Choroid plexus epithelial cell (primary cell): Measurements from ENCODE around the gene ZBTB7C.

ENCODE experiments used
- DNase-seq: peaks from one replicate; pipeline ENCODE4 v3.0.0-alpha.2; 2010; ENCODE audit warnings: low read depth
- H3K4me3 ChIP-seq: 2 replicates; pipeline ENCODE4 v1.5.1; 2011; ENCODE audit warnings: low read depth, mild to moderate bottlenecking, control low read depth, low read length, moderate library complexity
- TF ChIP-seq, protein P1 (sequence below): conservative IDR thresholded peaks from 2 replicates; pipeline ENCODE4 v1.5.1; 2011; ENCODE audit warnings: low read depth, mild to moderate bottlenecking, control low read depth, inconsistent platforms, low read length, moderate library complexity

Gene ZBTB7C

DNA sequence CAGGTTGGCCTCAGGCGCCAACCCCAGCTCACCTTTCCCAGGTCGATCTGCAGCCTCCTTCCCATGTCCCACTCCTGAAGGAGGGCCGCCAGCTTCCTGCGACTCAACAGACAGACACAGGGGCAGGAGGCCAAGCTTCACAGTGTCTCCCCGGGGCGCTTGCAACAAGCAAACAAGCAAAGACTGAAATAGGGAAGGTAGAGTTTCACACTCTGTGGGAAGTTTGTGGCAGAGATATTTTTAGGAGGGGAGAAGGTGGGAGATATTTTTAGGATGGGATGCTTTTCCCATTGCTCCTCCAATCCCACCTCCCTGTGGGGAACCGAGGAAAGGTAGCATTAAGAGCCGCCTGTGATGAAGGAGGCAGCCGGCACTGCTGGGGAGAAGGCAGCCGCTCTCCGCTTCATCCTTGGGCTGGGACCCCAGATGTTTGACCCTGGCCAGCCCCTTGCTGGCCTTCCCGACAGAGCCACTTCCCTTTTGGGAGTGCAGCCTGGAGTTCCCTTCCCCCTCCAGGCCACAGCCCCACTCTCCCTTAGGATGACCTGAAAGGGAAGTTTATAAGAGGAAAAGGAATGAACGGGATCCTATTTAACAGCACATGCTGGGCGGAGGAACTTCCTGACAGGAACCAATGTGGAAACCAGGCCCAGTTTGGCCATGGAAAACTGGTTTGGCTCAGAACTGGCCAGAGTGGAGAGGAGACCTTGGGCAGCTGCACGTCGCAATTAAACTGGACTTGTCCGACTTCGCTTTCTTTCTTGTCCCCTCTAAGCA lies 336.6 kb downstream of the ZBTB7C start:
- peak; percentile 9 for DNase-seq
- H3K4me3 ChIP-seq: no peak overlapping the region
- TF ChIP-seq, protein P1, sequence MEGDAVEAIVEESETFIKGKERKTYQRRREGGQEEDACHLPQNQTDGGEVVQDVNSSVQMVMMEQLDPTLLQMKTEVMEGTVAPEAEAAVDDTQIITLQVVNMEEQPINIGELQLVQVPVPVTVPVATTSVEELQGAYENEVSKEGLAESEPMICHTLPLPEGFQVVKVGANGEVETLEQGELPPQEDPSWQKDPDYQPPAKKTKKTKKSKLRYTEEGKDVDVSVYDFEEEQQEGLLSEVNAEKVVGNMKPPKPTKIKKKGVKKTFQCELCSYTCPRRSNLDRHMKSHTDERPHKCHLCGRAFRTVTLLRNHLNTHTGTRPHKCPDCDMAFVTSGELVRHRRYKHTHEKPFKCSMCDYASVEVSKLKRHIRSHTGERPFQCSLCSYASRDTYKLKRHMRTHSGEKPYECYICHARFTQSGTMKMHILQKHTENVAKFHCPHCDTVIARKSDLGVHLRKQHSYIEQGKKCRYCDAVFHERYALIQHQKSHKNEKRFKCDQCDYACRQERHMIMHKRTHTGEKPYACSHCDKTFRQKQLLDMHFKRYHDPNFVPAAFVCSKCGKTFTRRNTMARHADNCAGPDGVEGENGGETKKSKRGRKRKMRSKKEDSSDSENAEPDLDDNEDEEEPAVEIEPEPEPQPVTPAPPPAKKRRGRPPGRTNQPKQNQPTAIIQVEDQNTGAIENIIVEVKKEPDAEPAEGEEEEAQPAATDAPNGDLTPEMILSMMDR: no peak

DNA sequence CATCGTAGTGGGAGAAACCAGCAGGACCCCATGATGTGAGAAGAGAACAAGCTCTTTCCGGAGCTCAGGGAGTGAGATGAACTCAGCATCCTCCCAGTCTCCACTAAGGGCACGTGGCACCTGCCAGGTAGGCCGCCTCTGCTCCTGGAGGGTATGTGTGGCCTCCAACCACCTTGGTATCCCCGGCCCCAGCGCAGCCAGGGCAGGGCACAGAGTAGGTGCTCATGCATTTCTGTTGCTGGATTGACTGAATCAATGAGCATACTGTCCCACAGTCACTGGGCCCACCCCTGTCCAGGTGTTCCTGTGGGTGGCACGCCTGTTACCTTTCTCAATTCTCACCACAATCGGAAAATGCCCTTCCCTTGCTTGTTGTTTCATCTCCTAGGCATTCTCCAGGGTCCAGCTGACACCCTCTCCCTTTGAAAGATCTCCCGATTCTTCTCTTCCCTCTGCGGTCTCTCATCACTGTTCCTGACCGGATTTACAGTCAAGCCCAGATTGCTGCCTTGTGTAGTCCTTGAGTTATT lies 340.2 kb downstream of the ZBTB7C start:
- DNase-seq: no peak
- TF ChIP-seq, protein P1: no peak
- H3K4me3 ChIP-seq: no peak overlapping the region

DNA sequence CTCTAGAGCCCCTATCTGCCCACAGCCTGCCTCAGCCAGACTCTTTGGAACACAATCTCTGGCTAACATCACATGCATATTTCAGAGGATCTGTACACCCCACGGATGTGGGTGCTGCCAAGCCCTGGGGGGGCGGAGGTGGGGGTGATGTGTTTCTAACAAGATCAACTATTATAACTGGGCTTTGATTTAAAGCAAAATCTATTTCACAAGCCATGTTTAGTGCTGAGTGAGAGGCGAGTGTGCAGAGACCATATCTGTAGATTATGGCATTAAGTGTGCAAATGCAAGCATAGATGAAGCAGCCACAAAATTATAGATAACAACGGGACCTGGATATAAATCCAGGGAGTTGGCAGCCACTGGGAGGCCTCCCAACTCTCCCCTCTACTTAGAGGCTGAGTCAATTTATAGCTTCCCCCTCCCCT lies 342.9 kb downstream of the ZBTB7C start:
- no peak for DNase-seq
- TF ChIP-seq, protein P1: no peak
- no peak overlapping the region for H3K4me3 ChIP-seq

DNA sequence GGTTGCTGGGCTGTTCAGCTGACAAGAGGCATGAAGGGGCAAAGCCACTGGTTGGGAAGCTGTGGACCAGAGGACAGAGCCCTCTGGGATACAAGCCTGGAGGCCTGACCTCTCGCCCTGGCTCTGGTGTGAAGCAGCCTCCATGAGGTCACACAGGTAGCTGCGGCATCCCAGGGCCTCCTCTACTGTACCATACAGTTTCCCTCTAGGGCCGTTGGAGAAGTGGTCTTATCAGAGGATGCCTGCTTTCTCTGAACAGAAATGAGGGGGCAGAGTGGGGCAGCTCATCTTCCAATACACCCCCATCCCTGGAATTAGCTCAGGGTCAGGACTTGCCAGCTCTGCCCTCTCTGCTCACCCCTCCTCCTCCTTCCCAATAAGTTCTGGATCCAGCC lies 343.6 kb downstream of the ZBTB7C start:
- no peak overlapping the region for H3K4me3 ChIP-seq
- DNase-seq: no peak
- TF ChIP-seq, protein P1: no peak

DNA sequence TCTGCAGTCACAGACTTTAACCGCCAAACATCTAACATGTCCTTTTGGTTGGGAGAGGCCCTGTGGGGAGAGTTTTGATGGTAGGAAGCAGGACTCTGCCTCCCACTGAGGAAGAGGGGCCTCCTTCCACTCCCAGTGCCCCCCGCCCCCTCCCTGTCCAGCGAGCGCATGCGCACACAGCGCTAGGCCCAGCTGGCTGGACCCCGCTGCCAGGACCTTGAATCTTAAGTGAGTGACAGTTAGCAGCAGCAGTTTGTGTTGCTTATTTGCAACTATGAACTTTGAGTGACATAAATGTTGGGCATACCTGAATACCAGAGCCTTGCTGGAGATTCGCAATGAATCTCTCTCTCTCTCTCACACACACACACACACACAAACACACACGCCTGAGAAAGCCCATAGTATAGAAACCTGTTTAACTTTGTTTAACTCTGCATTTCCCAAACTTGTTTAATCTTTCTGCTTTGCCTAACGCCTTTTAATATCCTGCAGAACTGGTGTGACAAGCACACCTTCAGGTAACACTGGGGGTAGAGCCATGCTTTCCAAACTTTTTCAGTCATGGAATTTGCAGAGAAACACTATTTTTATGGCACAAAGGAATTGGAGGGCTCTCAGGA lies 344.1 kb downstream of the ZBTB7C start:
- DNase-seq: no peak
- TF ChIP-seq, protein P1: no peak
- no peak overlapping the region for H3K4me3 ChIP-seq

DNA sequence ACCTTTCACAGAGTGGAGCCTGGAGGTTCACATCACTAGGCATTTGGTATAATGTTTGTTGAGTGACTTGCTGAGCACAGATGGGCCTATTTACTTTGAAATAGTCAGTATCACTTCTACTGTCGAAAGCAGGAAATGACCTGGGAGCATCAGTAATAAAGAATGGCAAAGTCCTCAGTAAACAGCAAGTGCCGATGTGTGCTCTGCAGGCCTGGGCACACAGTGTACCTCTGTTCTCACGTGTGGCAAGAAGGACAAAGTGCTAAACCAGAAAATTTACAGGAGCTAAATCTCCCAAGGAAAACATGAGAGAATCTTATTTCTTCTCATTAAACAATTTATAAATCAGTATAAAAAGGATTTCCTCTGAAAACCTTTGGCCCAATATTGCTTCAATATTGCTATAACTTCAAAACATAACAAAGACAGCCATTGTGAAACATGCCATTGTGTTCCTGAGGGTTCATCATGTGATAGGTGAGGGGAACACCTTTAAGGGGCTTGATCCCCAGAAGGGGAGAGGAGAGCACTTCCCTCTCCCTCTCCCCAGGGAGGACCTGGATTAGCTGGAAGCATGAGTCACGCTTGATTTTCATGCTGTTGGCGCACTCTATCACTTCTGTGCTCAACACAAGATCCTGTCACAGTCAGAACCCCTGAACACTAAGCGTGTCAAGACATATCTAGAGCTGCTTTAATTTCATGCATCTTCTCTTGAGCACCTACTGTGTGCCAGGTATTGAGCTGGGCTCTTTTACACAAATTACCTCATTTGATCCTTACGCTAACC lies 347.2 kb downstream of the ZBTB7C start:
- no peak overlapping the region for H3K4me3 ChIP-seq
- DNase-seq: no peak
- TF ChIP-seq, protein P1: no peak
